Embryonic facial prominence (tissue), 1 donor: ENCODE data around the gene FLYWCH2.
"Not testable (repeated sequence)": the region's sequence is repeated elsewhere in the genome, so short reads cannot be mapped to it uniquely, and the experiment has no call there.

Source experiments
- DNase-seq: peaks from one replicate; pipeline ENCODE4 v3.0.0-alpha.2; 2016; ENCODE audit errors: extremely low spot score

FLYWCH2 gene

DNA sequence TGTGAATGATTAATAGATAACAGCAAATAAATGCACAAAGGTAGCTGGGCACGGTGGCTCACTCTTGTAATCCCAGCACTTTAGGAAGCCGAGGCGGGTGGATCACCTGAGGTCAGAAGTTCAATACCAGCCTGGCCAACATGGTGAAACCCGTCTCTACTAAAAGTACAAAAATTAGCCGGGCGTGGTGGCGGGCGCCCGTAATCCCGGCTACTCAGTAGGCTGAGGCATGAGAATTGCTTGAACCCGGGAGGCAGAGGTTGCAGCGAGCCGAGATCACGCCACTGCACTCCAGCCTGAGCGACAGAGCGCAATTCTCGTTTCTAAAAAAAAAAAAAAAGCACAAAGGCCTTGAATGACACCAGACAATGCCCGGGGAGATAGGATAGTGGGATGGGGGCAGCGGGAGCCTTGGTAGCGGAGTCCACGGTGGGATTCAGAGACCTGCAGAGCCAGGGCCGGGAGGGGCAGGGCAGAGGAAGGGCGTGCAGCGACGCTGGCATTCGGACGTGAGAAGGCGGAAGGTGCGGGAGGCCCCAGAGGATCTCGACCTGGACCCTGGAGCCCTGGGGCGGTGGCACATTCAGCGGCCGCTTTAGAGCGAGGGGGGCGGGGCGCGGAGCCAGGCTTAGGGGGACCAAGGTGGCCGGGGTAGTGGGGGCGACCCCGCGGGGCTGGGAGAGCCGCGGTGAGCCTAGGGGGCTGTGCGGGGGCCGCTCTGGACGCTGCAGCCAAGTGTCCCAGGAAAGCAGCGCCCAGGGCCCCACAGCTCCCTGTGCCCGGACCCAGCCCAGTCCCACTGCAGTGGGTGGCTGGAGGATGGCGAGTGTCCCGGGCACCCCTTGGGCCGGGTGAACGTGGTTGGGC lies 999 bp upstream of the FLYWCH2 start:
- DNase-seq = no peak

DNA sequence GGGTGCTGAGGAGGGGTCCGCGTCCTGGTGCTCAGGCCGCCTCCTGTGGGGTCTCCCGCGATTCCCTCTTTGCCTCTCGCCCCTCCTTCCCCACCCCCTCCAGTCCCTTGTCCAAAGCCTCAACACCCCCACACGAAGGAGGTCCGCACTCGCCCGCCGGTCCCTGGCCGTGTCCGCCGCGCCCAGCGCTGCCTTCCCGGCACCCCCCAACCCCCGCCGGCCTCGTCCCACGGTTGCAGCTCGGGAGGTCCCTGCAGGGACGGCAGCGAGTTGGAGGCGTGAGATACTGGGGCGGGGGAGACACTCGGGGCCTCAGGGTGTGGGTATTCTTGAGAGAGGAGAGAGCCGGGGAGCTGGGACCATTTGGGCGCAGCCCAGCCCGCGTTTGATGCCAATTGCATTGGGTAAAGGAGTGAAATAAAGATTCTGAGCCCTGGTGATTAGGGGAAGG lies 468 bp downstream of the FLYWCH2 start:
- DNase-seq = no peak

DNA sequence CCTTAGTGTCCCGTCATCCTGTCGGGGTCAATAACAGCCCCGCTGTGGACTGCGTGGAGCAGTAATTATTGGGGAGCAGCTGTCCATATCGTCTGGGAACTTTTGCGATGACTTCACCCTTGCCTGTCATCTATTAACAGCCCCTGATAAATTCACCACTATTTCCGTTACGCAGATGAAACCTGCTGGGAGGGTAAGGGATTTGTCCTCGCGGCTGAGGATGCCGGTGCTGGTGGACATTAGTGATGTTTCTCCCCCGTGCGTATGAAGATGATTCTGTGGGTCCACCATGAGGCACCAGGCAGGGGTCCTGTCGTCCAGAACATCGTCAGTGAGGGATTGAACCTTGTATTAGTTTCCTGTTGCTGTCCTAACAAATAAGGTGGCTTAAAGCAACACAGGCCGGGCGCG lies 1.0 kb downstream of the FLYWCH2 start:
- no peak for DNase-seq

DNA sequence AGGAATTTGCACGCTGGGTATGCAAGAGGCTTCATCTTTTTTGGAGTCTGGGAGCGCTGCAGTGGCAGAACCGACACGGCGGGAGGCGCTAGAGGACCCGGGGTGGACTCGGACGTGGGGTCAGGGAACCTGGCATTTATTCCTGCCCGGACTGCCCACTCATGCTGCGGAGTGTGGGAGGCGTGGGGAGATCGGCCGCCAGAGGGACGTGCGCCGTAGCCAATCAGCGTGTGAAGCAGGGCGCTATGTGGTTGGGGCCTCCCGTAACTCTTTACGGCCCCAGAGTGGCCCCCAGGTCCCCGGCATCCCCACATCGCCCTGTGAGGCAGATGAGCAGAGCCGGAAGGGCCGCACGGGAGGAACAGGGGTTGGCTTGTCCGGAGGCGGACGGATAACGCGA lies 11.2 kb downstream of the FLYWCH2 start:
- DNase-seq = no peak

DNA sequence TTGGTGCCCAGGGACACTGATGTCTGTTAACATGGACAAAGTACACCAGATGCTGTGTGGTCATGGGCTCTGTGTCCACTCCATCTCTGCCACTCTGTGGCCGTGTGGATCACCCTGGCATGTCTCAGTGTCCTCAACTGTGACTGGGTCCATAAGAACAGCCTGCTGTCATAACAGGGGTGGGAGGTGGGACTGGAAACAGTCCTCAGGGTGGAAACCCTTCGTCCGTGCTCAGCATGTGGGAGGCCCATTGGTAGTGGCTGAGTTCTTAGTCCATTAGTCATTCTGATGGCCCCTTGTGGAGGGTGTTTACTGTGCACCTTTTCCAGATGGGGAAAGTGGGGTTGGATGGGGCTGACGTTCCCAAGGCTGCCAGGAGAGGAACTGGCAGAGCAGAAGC lies 12.8 kb downstream of the FLYWCH2 start:
- no peak for DNase-seq

DNA sequence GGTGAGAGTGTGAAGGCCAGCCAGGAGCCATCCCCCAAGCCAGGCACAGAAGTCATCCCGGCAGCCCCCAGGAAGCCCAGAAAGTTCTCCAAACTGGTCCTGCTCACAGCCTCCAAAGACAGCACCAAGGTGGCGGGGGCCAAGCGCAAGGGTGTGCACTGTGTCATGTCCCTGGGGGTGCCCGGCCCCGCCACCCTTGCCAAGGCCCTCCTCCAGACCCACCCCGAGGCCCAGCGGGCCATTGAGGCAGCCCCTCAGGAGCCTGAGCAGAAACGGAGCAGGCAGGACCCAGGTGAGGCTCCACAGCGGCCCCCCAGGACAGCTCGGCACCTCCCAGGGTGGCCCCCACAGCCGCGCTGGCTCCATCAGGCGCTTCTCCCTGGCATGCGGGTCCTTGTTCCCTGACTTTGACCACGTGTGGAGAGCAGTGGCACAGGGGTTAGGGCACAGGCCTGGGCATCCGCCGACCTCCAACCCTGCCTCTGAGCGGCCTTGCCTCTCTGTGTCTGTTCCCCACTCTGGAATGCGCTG lies 13.5 kb downstream of the FLYWCH2 start:
- no peak for DNase-seq

DNA sequence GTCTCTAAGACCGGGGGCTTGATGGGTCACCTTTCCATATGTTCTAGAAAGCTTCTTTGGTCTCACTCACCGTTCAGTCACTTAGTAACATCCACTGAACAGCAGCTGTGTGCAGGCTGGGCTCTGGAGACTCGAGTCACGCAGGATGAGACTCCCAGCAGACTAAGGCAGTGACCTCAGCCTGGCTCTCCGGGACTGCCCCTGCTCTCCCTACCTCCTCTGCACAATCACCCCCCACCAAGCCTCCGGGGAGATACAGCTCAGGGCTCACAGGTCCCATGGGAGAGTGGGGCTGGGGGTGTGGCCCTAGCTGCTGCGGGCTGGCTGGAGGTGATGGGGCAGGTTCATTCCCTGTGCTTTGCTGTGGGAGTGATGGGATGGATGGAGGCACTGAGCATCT lies 14.1 kb downstream of the FLYWCH2 start:
- DNase-seq = no peak

DNA sequence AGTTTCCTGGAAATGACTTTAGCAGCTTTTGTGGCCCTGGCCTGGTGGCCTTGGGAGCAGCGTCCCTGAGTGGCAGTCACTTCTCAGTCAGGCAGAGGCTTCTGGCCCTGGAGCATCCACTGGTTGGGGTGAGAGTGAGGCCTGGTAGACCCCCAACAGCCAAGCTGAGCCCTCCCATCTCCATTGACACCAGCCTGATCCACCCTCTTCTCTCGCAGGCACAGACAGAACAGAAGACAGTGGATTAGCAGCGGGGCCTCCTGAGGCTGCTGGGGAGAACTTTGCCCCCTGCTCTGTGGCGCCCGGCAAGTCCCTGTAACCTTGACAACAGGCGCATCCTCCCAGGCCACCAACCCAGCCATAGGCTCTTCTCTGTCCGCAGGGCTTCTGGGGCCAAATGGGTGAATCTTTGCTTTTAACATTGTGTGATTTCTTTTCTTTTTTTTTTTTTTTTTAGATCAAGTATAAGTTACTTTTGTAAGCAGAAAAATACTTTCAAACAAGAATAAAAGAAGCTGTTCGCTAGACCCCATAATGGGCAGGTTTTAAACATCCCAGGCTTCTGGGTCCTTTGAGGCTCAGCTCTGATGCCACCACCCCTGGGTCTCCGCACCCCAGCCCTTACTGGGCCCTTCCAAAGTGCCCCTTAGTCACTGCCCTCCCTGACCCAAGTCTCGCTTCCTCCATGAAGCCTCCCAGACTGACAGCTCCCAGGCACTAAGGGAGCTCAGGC lies 16.0 kb downstream of the FLYWCH2 start:
- no peak for DNase-seq

DNA sequence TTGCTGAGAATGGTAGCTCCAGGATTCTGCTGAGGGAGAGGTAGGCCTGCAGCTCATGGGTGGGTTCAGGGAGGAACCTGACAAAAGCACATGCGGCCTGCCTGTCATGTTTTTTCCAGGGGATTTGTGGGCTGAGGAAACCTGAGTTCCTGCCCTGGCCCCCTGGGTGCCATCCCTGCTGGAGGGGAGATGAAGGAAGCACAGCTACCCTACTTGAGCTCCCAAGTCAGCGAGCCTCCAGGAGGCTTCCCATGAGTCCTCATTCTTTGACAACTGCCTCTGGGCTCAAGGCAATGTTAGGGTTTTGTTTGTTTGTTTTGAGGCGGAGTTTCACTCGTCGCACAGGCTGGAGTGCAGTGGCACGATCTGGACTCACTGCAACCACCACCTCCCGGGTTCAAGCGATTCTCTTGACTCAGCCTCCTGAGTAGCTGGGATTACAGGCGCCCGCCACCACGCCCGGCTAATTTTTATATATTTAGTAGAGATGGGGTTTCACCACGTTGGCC lies 16.6 kb downstream of the FLYWCH2 start:
- DNase-seq = no peak

DNA sequence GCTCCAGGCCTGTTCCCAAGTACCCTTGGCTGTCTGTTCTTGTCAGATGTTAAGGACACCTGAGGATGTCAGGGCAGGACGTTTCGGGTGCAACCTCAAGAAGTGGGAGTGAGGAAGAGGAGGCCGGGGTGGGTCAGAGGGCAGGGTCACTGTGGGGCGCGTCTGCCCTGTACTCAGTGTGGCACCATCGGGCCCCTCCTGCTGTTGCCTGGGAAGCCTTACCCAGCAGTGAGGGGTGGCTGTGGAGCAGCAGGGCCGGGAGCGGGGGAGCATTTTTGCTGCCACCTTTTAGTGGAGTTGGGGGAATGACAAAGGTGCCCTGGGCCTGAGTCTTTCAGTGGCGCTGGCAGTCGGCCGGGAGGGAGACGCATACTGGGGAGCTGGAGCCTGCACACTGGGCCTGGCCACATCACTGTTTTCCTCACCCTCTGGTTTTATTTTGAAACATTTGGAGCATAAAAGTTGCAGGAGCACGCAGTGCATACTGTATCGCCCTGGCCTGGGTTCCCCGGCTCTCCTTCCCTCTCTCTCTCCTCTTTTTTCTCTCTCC lies 17.6 kb downstream of the FLYWCH2 start:
- DNase-seq = no peak

DNA sequence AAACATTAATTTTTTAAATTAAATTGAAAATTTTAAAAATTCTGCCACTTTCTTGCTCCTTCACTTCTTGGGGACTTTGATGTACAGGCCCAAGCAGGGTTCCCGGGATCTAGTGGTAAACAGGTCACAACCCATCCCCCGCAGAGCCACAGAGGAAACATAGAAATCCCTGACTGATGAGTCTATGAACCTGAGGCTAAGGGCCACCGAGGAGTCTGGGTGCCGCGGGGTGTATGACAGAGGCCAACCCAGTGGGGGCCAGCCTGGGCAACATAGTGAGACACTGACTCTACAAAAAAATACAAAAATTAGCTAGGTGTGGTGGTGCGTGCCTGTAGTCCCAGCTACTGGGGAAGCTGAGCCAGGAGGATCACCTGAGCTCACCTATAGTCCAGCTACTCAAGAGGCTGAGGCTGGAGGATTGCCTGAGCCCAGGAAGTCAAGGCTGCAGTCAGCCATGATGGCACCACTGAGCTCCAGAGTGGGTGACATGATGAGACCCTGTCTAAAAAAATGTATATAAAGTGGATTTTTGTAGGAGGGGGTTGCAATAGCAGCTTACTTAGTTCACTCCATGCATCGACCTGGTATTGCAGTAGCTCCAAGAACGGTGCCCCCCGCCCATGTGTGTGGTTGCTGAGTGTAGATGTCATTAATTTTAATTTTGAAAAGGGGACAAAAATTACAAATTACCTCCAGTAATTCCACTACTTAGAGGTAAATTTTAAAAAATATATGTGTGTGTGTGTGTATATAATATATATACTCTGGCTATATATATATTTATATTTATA lies 19.5 kb downstream of the FLYWCH2 start:
- no peak for DNase-seq

DNA sequence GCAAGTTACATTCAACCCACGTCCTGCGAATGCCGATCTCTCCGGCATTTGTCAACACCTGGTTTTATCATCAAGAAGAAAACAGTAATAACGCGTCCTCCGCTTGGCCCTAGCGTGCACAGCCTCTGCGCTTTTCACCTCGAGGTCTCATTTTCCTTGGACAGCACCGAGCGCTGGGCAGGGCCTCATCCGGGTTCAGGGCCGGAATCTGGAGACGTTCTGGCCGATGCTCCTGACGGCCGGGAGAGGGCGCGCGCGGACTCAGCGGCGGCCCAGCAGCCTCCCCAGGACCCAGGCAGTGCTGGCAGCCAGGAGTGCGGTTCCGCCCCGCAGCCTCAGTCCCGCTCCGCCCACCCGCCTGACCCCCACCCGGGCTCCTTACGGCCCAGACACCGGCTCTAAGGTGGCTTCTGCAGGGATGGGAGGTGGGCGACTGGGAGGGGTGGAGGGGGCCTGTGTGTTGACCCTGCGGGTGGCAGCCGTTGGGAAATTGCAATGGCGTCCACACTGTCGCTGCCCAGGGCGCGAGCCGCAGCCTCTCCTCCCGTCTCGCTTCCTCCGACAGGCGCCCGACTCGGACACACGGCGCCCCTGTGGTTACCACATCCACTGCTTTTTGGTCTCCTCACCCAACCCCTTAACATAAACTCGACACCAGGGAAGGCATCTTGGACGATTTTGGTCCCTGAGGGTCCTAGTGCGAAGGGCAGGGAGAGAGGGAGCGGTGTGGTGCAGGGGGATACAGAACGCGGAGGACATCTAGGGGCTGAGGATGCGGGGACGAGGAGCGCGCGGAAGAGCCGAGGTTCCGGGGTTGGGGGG lies 21.3 kb downstream of the FLYWCH2 start:
- DNase-seq = peak; percentile 57

DNA sequence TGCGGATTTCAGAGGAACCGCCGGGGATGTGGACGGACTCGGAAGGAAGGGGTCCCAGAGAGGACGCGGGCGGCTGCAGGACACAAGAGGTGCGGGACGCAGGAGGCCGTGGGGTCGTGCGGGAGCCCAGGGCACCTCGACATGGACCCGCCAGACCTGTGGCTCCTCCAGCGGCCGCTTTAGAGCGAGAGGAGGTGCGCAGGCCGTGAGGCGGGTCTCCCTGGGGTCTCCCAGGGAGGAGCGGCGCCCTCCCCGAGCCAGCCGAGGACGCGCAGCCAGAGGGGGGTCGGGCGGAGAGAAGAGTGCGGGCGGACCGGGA lies 21.9 kb downstream of the FLYWCH2 start:
- no peak for DNase-seq

DNA sequence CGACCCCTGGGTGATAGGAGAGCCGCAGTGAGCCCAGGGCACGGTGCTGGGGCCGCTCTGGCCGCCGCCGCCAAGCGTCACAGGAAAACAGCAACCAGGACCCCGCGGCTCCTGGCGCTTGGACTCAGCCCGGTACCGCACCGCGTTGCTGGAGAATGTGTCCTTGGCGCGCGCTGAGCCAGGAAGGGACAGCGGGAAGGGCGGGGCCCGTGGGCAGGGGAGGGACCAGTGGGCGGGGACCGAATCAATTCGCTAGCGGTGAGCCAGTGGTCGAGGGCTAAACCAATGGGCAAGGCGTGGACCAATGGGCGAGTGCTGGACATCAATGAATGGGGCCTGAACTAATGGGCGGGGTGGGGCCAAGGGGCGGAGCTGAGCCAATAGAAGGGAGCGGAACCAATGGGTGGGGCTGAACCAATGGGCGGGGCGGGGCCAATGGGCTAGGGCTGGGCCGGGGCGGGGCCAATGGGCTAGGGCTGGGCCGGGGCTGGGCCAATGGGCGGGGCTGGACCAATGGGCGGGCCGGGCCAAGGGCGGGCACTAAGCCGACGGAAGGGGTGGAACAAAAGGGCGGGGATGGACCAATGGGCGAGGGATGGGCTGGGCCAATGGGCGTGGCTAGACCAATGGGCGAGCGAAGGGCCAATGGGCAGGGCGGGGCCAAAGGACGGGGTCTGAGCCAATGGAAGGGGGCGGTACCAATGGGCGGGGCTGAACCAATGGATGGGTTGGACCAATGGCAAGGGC lies 22.4 kb downstream of the FLYWCH2 start:
- peak; percentile 48 for DNase-seq

DNA sequence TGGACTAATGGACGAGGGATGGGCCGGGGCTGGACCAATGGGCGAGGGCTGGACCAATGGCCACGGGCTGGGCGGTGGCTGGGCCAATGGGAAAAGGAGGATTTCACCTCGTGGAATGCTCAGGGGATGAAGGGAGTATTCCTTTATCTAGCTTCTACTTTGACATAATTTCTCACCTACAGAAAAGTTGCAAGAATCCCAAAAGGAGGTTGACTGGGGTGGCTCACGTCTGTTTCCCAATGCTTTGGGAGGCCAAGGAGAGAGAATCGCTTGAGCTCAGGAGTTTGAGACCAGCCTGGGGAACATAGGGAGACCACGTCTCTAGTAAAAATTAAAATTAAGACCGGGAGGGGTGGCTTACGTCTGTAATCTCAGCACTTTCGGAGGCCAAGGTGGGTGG lies 23.0 kb downstream of the FLYWCH2 start:
- DNase-seq = no peak

DNA sequence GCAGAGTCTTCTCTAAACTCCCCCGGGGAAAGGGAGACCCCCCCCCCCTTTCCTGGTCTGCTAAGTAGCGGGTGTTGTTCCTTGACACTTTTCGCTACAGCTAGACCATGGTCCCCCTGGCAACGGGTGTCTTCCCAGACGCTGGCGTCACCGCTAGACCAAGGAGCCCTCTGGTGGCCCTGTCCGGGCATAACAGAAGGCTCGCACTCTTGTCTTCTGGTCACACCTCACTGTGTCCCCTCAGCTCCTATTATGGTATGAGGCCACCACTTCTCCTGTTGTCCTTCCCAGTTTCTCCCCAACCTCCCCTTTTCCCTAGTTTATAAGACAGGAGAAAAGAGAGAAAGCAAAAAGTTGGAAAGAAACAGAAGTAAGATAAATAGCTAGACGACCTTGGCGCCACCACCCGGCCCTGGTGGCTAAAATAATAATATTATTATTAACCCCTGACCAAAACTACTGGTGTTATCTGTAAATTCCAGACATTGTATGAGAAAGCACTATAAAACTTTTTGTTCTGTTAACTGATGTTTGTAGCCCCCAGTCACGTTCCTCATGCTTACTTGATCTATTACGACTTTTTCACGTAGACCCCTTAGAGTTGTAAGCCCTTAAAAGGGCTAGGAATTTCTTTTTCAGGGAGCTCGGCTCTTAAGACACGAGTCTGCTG lies 24.2 kb downstream of the FLYWCH2 start:
- not testable (repeated sequence) for DNase-seq

DNA sequence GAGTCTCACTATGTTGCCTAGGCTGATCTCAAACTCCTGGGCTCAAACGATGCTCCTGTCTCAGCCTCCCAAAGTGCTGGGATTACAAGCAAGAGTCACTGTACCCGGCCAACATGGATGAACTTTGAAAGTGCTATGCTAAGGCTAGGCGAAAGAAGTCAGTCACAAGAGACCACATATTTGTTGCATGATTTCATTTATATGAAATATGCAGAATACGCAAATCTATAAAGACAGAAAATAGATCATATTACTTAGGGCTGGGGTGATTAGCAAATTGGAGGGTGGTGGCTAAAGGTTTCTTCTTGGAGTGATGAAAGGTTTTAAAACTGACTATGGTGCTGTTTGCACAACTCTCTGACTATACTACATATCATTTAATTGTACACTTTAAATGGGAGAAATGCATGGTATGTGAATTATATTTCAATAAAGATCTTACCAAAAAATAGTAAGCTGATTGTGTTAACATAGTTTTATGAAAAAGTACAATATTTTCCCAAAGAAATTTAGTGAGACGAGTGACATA lies 27.5 kb downstream of the FLYWCH2 start:
- no peak for DNase-seq

DNA sequence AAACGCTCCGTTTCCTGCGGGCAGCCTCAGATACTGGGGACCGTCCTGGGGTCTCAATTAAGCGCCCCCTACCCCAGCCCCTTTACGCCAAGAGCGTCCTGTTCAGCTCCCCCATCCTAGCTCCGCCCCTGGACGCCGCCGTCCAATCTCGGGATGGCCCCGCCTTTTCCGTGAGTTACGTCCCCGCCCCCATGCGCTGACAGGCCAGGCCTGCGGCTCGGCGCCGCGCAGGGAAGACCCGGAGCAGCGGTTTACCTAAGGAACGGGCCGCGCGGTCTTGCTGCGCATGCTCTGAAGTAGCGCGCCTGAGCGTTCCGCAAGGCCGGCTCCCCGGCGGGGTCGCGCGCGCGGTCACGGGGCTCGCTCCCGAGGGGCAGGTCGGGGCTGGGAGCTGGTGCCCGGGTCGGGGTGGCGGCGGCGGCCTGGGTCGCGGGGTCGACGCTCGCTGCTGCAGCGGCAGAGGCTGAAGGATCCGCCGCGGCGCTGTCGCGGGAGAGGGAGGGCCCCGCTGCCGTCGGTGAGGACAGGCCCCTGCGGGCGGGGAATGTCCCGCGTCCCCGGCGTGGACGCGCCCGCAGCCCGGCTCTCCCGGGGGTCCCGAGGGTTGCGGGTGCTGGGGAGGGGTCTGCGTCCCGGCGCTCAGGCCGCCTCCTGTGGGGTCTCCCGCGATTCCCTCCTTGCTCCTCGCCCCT lies 28.8 kb downstream of the FLYWCH2 start, which contains the start of gene FLYWCH1:
TSS of gene FLYWCH1 (plus strand) at position 294 of the 692 bp plus-strand sequence. CDS start 17,755 bp downstream, outside the sequence.
- peak; percentile 95 for DNase-seq
